ENCODE data around the gene ITPR2.

GRCh38 chr12:26754148-26754547 is 78.8 kb downstream of the ITPR2 start:
- TF ChIP-seq, protein P1, sequence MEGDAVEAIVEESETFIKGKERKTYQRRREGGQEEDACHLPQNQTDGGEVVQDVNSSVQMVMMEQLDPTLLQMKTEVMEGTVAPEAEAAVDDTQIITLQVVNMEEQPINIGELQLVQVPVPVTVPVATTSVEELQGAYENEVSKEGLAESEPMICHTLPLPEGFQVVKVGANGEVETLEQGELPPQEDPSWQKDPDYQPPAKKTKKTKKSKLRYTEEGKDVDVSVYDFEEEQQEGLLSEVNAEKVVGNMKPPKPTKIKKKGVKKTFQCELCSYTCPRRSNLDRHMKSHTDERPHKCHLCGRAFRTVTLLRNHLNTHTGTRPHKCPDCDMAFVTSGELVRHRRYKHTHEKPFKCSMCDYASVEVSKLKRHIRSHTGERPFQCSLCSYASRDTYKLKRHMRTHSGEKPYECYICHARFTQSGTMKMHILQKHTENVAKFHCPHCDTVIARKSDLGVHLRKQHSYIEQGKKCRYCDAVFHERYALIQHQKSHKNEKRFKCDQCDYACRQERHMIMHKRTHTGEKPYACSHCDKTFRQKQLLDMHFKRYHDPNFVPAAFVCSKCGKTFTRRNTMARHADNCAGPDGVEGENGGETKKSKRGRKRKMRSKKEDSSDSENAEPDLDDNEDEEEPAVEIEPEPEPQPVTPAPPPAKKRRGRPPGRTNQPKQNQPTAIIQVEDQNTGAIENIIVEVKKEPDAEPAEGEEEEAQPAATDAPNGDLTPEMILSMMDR (IDR thresholded peaks at IDR 0.05; ENCODE audit: insufficient read depth, low read length): no peak
- TF ChIP-seq, protein P2, sequence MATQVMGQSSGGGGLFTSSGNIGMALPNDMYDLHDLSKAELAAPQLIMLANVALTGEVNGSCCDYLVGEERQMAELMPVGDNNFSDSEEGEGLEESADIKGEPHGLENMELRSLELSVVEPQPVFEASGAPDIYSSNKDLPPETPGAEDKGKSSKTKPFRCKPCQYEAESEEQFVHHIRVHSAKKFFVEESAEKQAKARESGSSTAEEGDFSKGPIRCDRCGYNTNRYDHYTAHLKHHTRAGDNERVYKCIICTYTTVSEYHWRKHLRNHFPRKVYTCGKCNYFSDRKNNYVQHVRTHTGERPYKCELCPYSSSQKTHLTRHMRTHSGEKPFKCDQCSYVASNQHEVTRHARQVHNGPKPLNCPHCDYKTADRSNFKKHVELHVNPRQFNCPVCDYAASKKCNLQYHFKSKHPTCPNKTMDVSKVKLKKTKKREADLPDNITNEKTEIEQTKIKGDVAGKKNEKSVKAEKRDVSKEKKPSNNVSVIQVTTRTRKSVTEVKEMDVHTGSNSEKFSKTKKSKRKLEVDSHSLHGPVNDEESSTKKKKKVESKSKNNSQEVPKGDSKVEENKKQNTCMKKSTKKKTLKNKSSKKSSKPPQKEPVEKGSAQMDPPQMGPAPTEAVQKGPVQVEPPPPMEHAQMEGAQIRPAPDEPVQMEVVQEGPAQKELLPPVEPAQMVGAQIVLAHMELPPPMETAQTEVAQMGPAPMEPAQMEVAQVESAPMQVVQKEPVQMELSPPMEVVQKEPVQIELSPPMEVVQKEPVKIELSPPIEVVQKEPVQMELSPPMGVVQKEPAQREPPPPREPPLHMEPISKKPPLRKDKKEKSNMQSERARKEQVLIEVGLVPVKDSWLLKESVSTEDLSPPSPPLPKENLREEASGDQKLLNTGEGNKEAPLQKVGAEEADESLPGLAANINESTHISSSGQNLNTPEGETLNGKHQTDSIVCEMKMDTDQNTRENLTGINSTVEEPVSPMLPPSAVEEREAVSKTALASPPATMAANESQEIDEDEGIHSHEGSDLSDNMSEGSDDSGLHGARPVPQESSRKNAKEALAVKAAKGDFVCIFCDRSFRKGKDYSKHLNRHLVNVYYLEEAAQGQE (IDR thresholded peaks at IDR 0.05; ENCODE audit: insufficient replicate concordance, low read depth): no peak
- TF ChIP-seq POLR2AphosphoS5 (IDR thresholded peaks at IDR 0.05; ENCODE audit: low read depth) (no peak), GABPA (IDR thresholded peaks at IDR 0.05; ENCODE audit: low read depth) (no peak)

Measured in HL-60 (cell line).